ENCODE data around the gene PITX3. TPM values are rescaled to one million over a fixed set of nuclear protein-coding genes. Genes with fewer than 3 reads are reported as not detected.

The PITX3 gene
- total and polyA plus RNA-seq, 2 donors (not counting 3 experiments of a cell fraction or from before 2014, with no cell fraction given), result not detected

DNA sequence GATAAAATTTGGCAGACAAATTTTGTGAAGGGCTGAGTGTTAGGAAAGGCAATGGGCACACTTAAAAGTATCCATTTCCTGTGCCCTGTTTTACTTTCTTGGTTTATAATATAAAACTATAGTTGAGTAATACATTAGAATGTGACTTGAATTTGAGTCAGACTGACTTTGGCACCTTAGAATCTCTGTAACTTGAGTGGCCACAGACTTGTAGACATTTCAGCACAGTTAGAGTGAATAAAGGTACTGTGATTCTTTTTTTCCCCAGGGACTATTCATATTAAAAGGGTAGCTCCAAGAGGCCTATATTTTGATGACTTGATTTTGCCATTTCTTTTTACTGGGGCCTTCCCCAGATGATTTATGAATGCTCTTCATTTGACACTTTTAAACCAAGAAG is 26.4 kb upstream of the PITX3 start:
- no TSS peak for BruUV-seq (replicated peaks)
- CTCF ChIA-PET, result interaction anchor here (0.8 to 4.8 kb wide), 10 partner anchors 9 to 84 kb away, joined by 3 to 31 read pairs (median 4); no protein-coding TSS in a partner anchor
- Histone ChIP-seq H3K9ac (replicated peaks; ENCODE audit: extremely low read depth, insufficient read depth, low read length) (no peak overlapping the region), H4K20me1 (replicated peaks; ENCODE audit: control insufficient read depth, extremely low read depth, insufficient read depth, low read length) (peaks cover 9% of the 10 kb centered on the region), H3K9me1 (replicated peaks; ENCODE audit: control insufficient read depth, extremely low read depth, insufficient read depth, low read length) (no peaks in the 10 kb centered on the region), H3K27me3 (ENCODE audit: control insufficient read depth in 2 of 2, insufficient read depth in 2 of 2, low read length in 2 of 2) (no peaks in the 10 kb centered on the region), H3K27ac (ENCODE audit: insufficient read depth, low read depth, low read length) (no peak overlapping the region), H3K4me1 (ENCODE audit: control insufficient read depth, extremely low read depth, insufficient read depth, low read length) (peaks cover 7% of the 10 kb centered on the region), H3K36me3 (ENCODE audit: control insufficient read depth in 2 of 2, extremely low read depth in 1 of 2, insufficient read depth in 2 of 2, low read length in 2 of 2) (peaks cover 0 to 2% of the 10 kb centered on the region in 2 experiments), H3K79me2 (ENCODE audit: control insufficient read depth, insufficient read depth, low read length) (peaks cover 66% of the 10 kb centered on the region), H3K9me3 (replicated peaks; ENCODE audit: control insufficient read depth, insufficient read depth, low read length) (no peaks in the 10 kb centered on the region), H3K4me3 (replicated peaks in 1 of 3; ENCODE audit: insufficient read depth in 1 of 3, low read depth in 1 of 3, low read length in 3 of 3) (no peak overlapping the region), H2AFZ (ENCODE audit: low read depth, low read length) (no peak overlapping the region), H3K4me2 (ENCODE audit: insufficient read depth, low read length) (no peak overlapping the region)
- no peak for DNase-seq (ENCODE audit: low read depth, low spot score)
- POLR2A ChIA-PET, result no interaction called here
- no peak for TF ChIP-seq MAX (IDR thresholded peaks at IDR 0.05; ENCODE audit: insufficient read depth, insufficient read length)
- no peak for TF ChIP-seq EZH2 (IDR thresholded peaks at IDR 0.05; ENCODE audit: borderline replicate concordance, low read depth, low read length, severe bottlenecking)
- TF ChIP-seq JUN (IDR thresholded peaks at IDR 0.05; ENCODE audit: borderline replicate concordance, insufficient read depth, insufficient read length, low read depth), result no peak
- TF ChIP-seq CTCF (IDR thresholded peaks at IDR 0.05; ENCODE audit: extremely low read depth in 1 of 2, insufficient read depth in 1 of 2, low read depth in 1 of 2, low read length in 2 of 2), result no peak
- TF ChIP-seq POLR2A (IDR thresholded peaks at IDR 0.05; ENCODE audit: low read depth, low read length), result no peak
- TF ChIP-seq GATA2 (IDR thresholded peaks at IDR 0.05; ENCODE audit: insufficient read depth, insufficient read length, low read depth, low read length), result no peak
- TF ChIP-seq FOS (IDR thresholded peaks at IDR 0.05; ENCODE audit: borderline replicate concordance, insufficient read depth, low read length), result no peak
- TF ChIP-seq MYC (IDR thresholded peaks at IDR 0.05; ENCODE audit: low read depth, low read length), result no peak
- no peak for TF ChIP-seq POLR2AphosphoS5 (IDR thresholded peaks at IDR 0.05; ENCODE audit: insufficient read depth, low read depth, low read length)
- FAIRE-seq, result no peak
- intact Hi-C loops (cut with micrococcal nuclease), result no loop called here
- dilution Hi-C loops (cut with MboI; ENCODE audit: extremely low pct_ligation_motif_present, low sequenced_read_pairs), result no loop called here
